DMS53 (cell line): Measurements from ENCODE around the gene HMGCLL1.
A peak's percentile ranks its signal among the peaks of the same experiment; 100 is the strongest.

Experiments used
- DNase-seq: peaks from one replicate; lab custom pipeline; 2025; lab: John Stamatoyannopoulos, UW

The HMGCLL1 gene

GRCh38 chr6:55578537-55579363, at the start of gene HMGCLL1:
TSS of gene HMGCLL1 (minus strand) at chr6:55579192. CDS start at chr6:55579055, 137 bp downstream.
- DNase-seq: peak; percentile 86

DNA sequence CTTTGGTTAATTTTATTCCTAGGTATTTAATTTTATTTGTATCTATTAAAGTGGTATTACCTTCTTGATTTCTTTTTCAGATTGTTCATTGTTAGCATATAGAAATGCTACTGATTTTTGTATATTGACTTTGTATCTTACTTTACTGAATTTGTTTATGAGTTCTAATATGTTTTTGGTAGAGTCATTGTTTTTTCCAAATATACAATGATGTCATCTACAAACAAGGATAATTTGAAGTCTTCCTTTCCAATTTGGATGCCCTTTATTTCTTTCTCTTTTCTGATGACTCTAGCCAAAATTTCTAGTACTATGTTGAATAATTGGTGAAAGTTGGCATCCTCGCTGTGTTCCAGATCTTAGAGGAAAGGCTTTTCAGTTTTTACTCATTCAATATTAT, 43.0 kb upstream of the HMGCLL1 start:
- no peak for DNase-seq

DNA sequence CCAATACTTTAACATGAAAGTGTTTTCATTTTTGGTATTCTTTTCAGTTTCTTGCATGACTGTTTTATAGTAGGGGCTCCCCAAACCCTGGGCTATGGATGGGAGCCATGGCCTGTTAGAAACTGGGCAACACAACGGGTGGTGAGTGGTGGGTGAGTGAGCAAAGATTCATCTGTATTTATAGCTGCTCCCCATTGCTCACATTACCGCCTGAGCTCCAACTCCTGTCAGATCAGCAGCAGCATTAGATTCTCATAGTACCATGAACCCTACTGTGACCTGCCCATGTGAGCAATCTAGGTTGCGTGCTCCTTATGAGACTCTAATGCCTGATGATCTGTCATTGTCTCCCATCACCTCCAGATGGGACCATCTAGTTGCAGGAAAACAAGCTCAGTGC, 42.3 kb upstream of the HMGCLL1 start:
- no peak for DNase-seq

DNA sequence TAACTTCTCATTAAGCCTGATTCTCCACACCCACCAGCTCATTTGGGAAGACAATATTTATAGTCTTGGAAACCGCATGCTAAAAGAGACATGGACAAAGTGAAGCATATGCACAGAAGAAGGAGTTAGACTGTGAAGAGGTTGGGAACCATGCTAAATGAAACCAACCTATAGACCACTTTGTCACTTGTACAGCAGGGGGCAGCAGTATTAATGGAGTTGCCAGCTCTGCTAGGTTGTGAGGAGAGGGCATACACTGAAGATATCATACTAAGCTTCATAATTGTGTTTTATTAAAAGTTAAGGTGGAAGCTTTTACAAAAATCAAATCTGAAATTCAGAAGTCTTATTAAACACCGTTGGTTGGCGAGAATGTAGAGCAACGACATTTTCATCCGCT, 38.3 kb upstream of the HMGCLL1 start:
- DNase-seq: peak; percentile 74

DNA sequence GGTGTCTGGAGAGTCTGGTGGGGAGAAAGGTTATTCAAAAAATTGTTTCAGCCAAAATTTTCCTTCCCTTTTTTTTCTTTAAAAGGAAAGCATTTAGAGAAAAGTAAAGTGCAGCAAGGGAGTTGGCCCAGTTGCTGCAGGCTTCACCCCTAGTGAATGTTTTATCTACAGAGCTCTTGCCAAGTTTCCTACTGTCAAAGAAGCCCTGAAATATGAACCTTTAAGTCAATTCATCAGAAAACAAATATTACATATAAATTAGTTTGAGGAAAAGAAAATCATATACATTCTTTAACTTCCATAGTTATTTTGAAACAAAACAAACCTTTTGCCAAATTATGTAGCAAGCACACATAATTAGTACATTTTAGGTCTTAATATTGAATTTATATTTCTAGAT, 25.0 kb upstream of the HMGCLL1 start:
- DNase-seq: no peak

GRCh38 chr6:55601120-55601519, 22.1 kb upstream of the HMGCLL1 start:
- peak; percentile 33 for DNase-seq

GRCh38 chr6:55594442-55594841, 15.4 kb upstream of the HMGCLL1 start:
- no peak for DNase-seq

DNA sequence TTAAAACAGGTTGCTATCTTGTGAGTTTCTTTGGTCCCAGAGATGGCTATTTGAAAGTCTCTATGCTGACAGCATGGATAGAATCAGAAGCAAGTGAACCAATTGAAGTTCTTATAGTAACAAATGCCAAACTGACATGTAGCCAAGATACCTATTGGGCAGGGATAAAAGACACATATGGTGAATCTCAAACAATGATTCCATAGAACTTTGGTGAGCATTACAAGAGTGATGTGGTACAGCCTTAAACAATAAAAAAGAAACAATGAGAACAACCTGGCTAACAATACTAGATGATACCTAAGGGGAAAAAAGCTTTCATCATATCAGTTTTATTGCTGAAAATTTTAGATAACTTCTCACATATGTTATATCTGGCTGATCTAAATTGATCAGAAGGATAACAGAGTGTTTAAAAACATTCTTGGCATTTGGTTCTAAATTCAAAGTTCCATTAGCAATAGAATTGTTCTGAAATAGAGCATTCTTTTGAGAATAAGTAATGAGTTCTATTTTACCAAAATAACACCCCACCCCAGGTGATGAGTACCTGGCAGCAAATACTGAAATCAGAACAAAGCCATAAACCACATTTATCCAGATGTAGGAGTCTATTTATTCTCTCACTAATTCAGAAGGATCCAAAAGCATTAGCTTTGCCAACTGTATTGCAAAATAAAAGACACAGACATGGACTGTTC, 5.8 kb upstream of the HMGCLL1 start:
- no peak for DNase-seq

DNA sequence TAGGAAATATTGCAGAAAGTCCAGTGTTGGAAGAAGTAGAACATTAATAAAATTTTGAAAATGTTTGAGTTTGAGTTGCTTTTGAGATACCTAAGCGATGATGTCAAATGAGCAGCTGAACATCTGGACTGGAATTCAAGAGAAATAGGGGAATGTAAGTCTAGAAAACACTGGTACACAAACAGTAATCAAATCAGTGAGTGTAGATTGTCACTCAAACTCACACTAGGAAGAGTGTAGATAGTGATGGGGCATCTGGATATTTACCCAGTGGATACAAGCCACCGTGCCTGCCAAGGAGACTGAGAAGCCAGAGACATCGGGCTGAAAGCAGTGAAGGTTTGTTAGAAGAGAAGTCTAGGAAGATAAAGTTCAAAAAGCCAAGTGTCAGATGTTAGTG, 2.2 kb downstream of the HMGCLL1 start:
- no peak for DNase-seq

DNA sequence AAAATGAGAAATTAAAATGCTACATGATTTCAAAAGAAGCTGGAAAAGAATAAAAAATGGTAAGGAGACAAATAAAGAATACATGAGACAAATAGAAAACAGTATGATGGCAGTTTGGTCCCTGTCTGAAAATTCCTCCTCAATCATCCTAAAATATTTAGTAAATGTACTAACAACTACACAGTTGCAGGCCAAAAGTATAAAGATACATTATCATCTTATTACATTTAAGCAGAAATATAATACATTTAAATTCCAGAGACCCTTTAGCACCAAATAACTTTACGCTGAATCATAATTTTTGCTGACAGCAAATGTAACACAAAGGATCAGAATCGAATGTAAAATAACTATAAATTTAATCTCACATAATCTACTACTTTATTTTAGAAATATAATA, 4.4 kb downstream of the HMGCLL1 start:
- DNase-seq: no peak

DNA sequence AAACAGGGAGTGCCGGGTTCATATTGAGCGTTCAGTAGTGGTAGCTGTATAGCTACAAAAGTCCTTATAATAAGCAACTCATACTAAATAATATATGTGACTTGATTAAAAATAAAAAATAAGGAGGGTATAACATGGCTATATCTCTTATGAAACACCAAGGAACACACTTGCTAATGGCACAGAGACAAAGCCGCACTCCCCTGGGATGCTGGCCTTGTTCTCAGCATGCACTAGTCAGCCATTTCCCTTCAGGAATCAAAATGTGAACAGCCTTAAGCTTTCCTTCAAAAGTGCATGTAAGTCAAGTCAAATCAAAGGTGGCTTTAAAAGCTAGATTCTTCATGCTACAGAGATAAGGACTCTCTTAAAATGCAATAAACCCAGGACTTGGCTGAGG, 9.4 kb downstream of the HMGCLL1 start:
- no peak for DNase-seq

DNA sequence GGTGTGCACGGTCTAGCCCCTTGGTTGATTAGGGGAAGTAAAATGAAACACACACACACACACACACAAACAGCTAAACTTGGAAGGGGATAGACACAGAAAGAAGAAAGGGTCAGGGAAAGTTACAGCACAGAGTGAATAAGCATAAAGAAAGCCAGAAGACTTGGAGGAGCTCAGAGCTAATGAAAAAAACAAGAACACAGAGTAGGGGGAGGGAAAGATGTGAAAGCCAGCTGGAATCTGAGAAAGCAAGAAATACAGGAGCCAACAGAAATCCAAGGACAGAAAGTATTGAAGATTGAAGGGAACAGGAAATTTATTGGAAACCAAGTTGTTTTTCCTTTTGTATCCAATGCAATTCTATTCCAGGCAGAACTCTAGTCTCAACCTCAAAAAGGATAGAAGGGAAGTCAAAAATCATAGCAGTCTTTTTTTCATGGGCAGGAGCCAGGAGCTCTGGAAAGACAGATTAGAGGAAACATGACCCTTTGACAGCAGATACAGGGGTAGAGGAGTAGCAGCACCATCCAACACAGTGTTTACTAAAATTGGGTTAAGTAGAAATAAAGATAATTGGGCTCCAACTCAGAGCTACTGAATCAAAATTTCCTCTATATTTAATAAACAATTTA, 10.1 kb downstream of the HMGCLL1 start:
- no peak for DNase-seq

DNA sequence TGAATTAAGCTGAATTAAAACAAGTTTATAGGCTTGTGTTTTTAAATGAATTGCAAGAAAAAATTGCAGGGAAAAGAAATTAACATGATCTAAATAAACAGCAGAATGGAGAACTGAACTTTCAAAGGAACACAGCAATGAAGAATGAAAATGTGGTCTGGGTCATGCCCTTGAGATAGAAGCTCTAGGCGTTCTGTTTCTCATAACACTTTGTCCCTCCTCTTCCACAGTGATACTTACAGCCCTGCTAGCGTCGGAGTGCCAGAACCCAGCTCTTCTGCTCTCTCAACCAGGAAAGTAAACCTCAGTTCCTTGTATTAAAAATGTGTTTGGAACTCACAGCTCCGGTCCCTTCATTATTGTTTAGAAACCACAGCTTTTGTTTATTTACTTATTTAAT, 11.4 kb downstream of the HMGCLL1 start:
- DNase-seq: no peak

- no peak for DNase-seq
These were observed 12.8 kb downstream of the HMGCLL1 start for GRCh38 chr6:55566036-55566710.

DNA sequence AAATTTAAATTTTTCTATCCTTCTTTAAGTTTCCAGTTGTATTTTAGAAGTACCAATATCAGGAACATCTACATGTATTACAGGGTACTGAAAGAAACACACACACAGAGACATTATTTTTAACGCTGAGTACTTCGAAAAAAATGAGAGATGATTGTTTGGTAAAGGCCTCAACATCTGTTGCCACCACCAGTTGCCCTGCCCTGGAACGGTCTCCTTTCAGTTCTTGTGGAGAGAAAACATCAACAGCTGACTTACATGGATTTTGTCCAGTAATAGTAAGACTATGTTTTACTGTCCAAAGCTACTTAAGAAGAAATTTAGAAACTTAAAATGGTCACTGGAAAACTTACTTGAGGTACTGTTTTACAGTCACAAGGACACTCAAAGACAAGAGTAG, 16.7 kb downstream of the HMGCLL1 start:
- DNase-seq: no peak

DNA sequence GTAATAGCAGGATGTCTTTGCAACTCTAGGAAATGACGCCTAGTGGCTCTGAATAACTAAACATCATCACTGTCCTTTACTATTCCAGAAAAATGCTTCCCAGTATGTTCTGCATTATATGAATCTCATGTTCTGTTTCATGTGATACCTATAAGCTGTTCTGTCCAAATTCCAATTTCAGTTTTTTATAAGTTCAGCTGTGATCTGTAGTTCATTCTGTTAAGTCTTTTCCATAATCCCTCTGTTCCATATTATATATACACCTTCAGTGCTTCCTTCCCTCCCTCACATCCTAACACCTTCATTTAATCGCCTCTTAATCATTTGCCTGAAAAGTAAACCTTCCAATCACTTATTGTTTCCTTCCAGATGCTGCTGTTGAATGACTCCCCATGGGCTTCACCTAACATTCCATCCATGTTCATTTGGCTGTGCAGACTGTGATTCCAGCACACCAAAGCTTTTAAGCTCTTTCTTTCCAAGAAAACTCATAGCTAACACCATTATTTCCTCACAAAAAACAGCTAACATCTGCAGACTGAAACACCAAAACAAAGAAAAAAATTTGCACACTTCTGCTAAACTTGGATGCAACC, 18.6 kb downstream of the HMGCLL1 start:
- DNase-seq: no peak

DNA sequence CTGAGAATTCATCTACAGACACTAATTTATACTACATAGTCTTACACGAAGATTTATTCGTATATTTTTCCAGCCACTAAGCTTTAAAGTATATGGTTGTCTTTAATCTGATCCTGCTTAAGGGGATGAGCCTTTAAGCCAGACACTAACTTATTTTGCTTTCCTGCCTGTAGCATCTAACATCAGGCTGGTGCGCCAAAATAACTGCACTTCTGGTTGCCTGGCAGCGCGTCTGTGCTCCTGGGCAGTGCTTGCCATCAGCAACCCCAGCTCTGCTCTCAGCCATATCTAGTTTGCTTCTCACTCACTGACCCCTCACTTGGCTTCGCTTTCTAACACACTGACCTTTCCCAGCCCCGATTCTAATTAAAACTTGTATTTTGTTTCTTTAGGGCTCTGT, 21.8 kb downstream of the HMGCLL1 start:
- DNase-seq: no peak

DNA sequence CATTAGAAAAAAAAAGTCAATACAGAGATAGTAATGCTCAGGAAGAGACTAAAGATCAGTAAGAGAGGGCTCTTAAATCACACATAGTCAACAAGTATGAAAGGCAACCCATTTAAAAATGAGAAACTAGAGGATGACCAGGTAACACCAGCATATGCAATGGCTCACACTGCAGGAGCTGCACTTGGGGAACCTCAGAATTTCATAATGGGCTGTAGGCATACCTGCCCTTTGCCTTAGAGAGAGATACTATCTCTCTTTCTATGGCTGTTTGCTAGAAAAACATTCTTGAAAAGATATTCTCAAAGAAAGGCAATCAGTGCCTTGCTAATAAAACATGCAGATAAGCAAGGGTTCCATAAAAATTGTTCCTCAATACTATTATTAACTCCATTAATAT, 33.2 kb downstream of the HMGCLL1 start:
- DNase-seq: no peak

DNA sequence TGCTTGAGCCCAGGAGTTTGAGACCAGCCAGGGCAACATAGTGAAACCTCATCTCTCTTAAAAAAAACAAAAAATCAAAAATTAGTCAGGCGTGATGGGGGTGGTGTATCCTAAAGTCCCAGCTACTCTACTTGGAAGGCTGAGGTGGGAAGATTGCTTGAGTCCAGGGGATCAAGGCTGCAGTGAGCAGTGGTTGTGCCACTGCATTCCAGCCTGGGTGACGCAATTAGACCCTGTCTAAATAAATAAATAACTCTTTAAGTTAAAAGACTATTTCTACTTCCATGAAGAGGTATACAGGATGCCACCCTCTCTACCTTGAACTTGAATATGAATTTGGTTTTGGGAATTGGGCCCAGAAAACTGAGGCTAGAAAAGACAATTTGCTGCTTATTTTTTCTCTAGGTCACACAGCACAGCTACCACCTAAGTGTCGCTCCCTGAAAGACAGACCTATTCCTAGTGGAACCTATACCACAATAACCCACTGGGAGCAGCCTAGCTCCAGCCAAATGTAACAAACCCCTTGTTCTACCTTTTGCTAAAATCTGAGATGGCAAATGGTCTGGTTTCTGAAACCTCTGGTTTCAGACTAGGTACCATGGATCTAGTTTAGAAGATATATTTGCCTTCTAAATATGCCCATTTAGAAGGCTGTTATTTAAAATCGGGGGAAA, 35.2 kb downstream of the HMGCLL1 start:
- DNase-seq: peak; percentile 36

DNA sequence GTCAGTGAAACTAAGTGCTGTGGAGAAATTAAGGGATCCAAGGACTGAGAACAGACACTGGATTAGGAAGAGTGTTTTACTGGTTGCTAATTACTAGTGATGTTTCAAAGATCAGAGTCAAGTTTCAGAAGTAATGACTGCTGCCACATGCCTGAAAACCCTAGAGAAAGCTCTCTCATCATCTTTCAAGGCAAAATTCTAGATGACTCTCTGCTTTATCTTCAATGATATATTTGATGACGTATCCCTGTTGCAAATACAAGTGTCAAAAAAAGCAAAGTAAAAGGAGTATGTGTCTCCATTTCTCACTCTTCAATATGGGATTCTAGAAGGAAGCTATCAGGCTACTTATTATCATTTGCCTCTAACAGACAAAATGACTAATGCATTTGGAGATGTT, 38.0 kb downstream of the HMGCLL1 start:
- DNase-seq: no peak

DNA sequence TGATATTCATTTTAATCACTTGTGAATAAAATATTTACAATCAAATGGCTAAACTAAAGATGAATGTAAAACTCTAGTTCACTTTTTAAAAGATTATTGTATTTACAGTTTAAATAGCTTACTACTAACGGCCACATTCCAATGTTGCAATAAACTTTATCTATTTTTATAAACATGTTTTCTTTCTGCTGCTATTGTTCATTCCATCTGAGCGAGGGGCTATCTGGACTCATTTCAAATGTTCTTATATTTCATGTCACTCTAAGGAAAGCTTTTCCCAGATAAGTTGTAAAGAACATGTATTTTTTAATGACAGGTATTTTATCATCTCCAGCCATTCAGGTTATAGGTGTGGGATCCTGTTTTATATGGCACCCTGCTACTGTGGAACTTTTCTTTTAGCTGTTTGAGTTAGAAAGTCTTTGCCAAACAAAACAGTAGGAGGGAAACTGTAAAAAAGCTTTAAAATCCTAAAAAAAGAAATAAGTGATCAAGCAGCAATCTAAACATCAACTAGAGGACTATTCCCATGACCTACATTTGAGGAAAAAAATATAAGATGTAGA, 42.5 kb downstream of the HMGCLL1 start:
- DNase-seq: no peak
